SH-SY5Y (cell line): Measurements from ENCODE around the gene EHMT1.

Experiments
- GATA2 ChIP-seq: IDR thresholded peaks from 2 replicates; pipeline ENCODE4 v1.6.1; 2011; ENCODE audit warnings: mild to moderate bottlenecking, low read depth, low read length
- GATA3 ChIP-seq: IDR thresholded peaks from 2 replicates; pipeline ENCODE4 v1.6.1; 2011; ENCODE audit warnings: low read depth, mild to moderate bottlenecking, low read length, moderate library complexity

EHMT1 gene

DNA sequence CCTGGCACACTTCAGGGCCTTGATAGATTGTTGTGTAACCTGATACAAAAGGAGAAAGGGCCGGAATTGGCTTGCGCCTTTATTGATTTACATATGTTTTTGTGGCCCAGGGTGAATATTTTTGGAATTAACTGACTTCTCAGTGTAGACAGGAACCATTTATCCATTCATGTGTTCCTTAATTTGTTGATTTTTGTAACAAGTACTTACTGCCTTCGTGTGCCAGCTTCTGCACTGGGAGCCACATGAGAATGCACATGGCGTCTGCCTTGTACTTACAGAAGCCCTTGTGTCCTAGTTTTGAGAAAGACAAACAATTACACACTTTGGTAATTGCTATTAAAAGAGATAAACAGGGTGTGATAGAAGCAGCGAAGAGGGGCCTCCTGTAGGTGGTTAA is 26.4 kb downstream of the EHMT1 start:
- TF ChIP-seq GATA2 (no peak), GATA3 (no peak)

DNA sequence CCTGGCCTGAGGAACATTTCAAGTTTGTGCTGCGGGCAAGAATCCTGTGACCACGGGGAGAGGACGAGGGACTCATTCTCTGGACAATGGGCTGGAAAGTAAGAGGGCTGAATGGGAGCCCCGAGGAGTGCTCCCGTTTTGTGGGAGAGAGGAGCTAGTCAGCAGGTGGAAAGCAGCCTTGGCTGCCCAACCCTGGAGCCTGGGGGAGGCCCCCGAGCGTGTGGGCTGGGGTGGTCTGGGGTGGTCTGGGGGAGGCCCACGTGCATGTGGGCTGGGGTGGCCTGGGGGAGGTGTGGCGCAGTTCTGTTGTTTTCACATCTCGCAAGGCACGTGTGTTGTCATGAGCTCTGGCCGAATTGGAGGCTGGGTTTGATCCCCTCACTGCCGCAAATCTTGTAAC is 27.5 kb downstream of the EHMT1 start:
- TF ChIP-seq GATA3 (no peak), GATA2 (no peak)

GRCh38 chr9:137647096-137647714 is 28.4 kb downstream of the EHMT1 start:
- TF ChIP-seq GATA3 (no peak), GATA2 (no peak)

- TF ChIP-seq GATA3 (no peak), GATA2 (no peak)
Measured at GRCh38 chr9:137648396-137648795, 29.6 kb downstream of the EHMT1 start.

DNA sequence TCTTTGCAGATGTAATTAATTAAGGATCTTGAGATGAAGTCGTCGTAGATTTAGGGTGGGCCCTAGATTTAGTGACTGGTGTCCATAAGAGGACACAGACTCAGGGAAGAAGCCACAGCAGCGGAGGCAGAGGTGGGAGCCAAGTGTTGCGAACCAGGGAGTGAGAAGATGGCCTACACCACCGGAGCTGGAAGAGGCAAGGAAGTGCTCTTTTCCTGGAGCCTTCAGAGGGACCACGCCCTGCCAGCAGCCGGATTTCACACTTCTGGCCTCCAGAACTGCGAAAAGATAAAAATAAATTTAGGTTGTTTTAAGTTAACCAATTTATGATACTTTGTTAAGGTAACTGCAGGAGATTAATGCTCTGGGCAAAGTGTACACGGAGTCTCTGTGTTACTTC is 30.7 kb downstream of the EHMT1 start:
- TF ChIP-seq GATA3 (no peak), GATA2 (no peak)

- TF ChIP-seq GATA3 (no peak), GATA2 (no peak)
Measured at GRCh38 chr9:137650259-137650658, 31.5 kb downstream of the EHMT1 start.

DNA sequence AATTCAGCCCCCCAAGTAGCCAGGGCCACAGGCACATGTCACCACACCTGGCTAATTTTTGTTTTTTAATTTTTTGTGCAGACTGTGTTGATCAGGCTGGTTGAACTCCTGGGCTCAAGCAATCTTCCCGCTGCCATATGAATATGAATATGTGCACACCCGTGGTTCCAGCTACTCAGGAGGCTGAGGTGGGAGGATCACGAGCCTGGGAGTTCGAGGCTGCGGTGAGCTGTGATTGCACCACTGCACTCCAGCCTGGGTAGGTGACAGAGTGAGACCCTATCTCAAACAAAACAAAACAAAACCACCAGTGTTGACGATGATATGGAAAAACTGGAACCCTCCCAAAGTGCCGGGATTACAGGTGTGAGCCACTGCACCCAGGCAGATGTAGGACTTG is 32.0 kb downstream of the EHMT1 start:
- TF ChIP-seq GATA3 (no peak), GATA2 (no peak)

DNA sequence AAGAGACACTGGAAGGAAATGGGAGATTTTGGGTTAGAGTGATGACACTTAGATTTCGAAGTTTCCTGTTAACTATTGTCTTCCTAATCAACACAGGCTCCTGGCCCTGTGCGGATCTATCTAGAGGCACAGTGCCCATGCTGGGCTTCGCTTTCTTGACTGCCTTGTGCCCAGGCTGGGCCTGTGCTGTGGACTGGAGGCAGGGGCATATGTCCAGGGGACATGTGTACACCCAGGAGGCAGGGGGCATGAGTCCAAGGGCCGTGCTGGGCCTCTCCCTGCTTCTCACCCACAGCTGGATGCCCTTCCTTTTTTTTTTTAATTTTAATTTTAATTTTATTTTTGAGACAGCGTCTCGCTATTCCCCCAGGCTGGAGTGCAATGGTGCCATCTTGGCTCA is 37.6 kb downstream of the EHMT1 start:
- TF ChIP-seq GATA2: no peak
- TF ChIP-seq GATA3: no peak

DNA sequence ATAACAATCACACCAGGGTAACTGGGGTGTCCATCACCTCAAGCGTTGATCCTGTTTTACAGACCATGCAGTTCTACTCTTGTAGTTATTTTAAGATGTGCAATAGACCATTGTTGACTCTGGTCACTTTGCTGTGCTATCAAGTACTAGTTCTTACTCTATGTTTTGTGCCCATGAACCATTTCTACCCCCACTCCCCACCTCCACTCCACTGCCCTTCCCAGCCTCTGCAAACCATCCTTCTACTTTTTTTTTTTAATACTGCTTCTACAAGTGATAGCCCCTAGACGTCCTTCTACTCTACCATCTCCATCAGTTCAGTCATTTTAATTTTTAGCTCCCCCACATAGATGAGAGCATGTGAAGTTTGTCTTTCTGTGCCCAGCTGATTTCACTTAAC is 38.8 kb downstream of the EHMT1 start:
- no peak for TF ChIP-seq GATA2
- no peak for TF ChIP-seq GATA3

DNA sequence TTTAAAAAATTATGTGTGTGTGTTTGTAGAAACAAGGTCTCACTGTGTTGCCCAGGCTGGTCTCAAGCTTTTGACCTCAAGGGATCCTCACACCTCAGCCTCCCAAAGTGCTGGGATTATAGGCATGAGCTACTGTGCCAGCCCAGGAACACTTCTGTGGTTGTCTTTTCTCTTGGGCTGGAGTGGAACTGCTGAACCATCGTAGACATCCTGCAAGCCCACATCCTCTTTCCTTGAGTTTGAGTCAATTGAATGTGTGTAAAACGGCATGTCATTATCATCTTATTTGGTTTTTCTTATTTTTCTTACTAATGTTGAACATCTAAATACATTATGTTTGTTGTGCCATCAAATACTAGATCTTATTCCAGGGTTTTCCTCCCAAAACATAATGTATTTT is 40.0 kb downstream of the EHMT1 start:
- TF ChIP-seq GATA2: no peak
- no peak for TF ChIP-seq GATA3

DNA sequence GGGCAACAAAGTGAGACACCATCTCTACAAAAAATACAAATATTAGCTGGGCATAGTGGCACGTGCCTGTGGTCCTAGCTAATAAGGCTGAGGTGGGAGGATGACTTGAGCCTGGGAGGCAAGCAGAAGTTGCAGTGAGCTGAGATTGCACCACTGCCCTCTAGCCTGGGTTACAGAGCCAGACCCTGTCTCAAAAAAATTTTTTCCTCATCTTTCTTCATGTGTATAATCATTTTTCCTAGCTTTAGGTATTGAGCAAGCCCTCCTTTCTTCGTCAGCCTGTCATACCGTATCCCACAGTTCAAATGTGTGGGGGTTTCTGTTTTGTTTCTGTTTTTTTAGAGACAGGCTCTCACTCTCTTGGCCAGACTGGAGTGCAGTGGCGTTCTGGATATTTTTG is 41.3 kb downstream of the EHMT1 start:
- TF ChIP-seq GATA2 (no peak), GATA3 (no peak)

DNA sequence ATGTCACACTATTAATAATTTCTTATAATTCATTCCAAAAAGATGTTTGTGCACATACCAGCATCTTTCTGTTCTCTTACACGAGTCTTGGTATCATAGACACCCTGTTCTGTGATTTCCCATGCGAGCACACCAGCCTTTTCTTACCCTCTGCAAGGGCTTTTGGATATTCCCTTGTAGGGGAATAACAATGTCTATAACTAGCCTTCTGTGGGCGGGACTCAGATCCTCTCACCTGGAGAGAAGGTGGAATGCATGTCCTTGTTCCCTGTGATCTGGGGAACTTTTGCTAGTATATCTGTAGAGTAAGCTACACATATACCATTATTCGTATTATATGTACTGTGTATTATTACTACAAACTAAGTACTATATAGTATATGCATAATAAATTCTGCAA is 44.8 kb downstream of the EHMT1 start:
- TF ChIP-seq GATA2 (no peak), GATA3 (no peak)

GRCh38 chr9:137664676-137665075 is 45.9 kb downstream of the EHMT1 start:
- TF ChIP-seq GATA2 (no peak), GATA3 (no peak)

DNA sequence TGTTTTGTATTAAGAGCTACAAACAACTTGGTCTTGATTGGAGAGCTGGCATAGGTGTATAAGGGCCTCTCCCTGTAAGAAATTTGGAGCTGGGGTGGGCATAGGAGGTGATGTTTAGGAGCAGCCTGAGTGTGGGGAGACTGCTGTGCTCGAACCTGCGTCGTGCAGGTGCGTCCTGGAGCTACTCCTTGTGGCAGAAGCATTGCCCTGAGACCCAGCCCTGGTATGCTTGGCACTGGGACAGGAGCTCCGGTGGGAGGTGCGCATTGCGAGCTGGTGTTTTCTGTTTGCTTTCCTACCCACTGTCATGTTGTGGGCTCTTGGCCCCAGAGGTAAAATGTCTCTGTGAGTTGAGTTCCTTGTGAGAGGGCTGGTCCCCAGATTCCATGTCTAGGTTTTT is 46.4 kb downstream of the EHMT1 start:
- TF ChIP-seq GATA3: no peak
- TF ChIP-seq GATA2: no peak

GRCh38 chr9:137665697-137666512 is 47.1 kb downstream of the EHMT1 start:
- TF ChIP-seq GATA3 (no peak), GATA2 (no peak)
